ENCODE data around the gene KCTD19. TPM values are rescaled to one million over a fixed set of nuclear protein-coding genes. Genes with fewer than 3 reads are reported as not detected.

KCTD19 gene
- total and polyA plus RNA-seq, 8 donors, result 0.09 to 0.70 (median 0.49) TPM; not detected in 2

DNA sequence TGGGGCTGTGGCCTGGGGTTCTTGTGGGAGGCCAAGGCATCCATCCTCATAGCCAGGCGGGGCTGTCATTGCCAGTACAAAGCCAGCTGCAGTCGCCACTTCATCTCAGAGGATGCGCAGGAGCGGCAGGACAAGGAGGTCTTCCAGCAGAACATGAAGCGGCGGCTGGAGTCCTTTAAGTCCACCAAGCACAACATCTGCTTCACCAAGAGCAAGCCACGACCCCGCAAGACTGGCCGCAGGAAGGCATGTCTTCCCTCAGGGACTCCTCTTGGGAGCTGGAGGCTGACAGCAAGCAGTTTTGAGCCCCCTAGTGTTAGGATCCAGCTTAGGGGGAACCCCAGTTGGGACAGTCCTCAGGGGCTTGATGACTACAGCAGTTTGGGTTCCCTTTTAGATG lies 62.3 kb downstream of the KCTD19 start:
- Histone ChIP-seq H3K27ac (no peak overlapping the region), H3K9me3 (no peaks in the 10 kb centered on the region), H3K27me3 (no peaks in the 10 kb centered on the region), H3K4me3 (no peak overlapping the region), H3K36me3 (no peaks in the 10 kb centered on the region), H3K4me1 (no peaks in the 10 kb centered on the region)
- intact Hi-C loops (cut with DNase I), result no loop called here
- no peak for DNase-seq
- no peak for ATAC-seq
- WGBS, 2 donors, result 76 to 84% methylated on average over 9 of the region's 9 CpGs
- no peak for FAIRE-seq
- TF ChIP-seq, protein P1, sequence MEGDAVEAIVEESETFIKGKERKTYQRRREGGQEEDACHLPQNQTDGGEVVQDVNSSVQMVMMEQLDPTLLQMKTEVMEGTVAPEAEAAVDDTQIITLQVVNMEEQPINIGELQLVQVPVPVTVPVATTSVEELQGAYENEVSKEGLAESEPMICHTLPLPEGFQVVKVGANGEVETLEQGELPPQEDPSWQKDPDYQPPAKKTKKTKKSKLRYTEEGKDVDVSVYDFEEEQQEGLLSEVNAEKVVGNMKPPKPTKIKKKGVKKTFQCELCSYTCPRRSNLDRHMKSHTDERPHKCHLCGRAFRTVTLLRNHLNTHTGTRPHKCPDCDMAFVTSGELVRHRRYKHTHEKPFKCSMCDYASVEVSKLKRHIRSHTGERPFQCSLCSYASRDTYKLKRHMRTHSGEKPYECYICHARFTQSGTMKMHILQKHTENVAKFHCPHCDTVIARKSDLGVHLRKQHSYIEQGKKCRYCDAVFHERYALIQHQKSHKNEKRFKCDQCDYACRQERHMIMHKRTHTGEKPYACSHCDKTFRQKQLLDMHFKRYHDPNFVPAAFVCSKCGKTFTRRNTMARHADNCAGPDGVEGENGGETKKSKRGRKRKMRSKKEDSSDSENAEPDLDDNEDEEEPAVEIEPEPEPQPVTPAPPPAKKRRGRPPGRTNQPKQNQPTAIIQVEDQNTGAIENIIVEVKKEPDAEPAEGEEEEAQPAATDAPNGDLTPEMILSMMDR (IDR thresholded peaks at IDR 0.05), result no peak

DNA sequence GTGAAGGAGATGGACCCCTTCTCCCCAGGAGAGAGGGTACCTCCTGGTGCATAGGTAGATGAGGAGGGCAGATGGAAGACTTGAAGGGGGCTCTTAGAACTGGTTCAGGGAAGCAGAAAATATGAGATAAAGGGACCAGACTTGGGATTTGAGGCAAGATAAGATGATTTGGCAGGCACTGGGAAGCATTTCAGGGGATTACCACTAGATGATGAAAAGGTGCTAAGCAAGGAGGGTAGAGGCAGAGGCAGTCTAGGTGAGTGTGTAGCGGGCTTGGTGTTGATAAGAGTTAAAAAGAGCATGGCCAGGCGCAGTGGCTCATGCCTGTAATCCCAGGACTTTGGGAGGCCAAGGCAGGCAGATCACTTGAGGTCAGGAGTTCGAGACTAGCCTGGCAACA lies 63.3 kb downstream of the KCTD19 start:
- no peak overlapping the region for H3K4me3 ChIP-seq
- H3K27ac ChIP-seq, result no peak overlapping the region
- no peaks in the 10 kb centered on the region for H3K4me1 ChIP-seq
- no peak for DNase-seq
- 64 to 80% methylated on average over 3 of the region's 3 CpGs for WGBS, 2 donors
- H3K36me3 ChIP-seq, result no peaks in the 10 kb centered on the region
- intact Hi-C loops (cut with DNase I), result no loop called here
- no peaks in the 10 kb centered on the region for H3K27me3 ChIP-seq
- no peak for FAIRE-seq
- TF ChIP-seq, protein P1 (IDR thresholded peaks at IDR 0.05), result no peak
- no peak for ATAC-seq
- H3K9me3 ChIP-seq, result no peaks in the 10 kb centered on the region

DNA sequence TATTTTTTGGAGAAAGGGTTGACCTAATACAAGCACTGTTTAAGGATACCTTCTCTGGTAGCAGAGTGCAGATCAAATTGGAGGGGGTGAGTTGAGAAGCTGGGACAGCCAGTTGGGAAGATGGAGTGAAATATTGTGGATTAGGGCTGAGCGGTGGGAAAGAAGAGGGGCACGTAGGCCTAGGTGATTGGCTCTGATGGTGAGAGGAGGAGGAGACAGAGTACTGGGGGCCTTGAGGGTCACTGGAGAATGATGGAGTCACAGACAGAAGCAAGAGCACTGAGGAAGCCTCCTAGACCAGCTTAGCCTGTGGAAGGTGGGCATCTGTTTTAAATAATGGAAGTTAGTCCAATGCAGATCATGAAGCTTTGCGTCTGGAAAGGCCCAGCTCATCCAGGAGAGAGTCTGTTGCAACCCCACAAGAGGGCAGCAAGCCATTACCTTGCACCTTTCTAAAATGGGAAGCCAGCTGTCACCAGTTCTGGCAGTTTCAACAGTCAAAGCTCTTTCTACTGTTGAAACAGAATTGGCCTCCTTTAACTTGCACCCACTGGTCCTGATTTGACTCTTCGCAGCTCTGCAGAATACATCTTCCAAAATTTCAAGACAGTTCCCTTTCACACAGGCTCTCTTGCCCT lies 66.0 kb downstream of the KCTD19 start:
- TF ChIP-seq, protein P1 (IDR thresholded peaks at IDR 0.05), result peak in 3 of 4 donors; percentile 22 to 36 (median 23)
- Histone ChIP-seq H3K27ac (no peak overlapping the region), H3K4me3 (no peak overlapping the region), H3K36me3 (no peaks in the 10 kb centered on the region), H3K9me3 (no peaks in the 10 kb centered on the region), H3K4me1 (no peaks in the 10 kb centered on the region), H3K27me3 (no peaks in the 10 kb centered on the region)
- FAIRE-seq (no peak), DNase-seq (peak in 2 of 6 donors; percentile 26 to 28), ATAC-seq (peak in 3 of 4 donors; percentile 84 to 93 (median 87))
- 72 to 80% methylated on average over 4 of the region's 4 CpGs for WGBS, 2 donors
- intact Hi-C loops (cut with DNase I), result no loop called here

DNA sequence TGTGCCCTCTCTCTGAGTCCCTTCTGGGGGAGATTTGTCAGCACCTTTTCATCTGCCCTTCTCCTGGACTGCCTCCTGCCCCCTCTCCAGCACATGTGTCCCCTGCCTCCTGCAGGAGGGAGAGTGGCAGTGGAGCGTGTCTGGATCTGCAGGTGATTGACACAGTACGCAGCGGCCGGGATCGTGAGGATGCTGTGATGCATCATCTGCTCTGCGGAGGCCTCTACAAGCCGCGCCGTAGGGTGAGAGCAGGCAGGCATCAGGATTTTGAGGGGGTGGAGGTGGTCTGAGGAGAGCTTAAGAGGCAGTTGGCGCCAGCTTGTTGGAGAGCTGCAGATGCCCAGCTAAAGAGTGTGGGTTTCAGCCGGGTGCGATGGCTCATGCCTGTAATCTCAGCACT lies 66.8 kb downstream of the KCTD19 start:
- no peaks in the 10 kb centered on the region for H3K9me3 ChIP-seq
- no peaks in the 10 kb centered on the region for H3K4me1 ChIP-seq
- no peak overlapping the region for H3K27ac ChIP-seq
- H3K4me3 ChIP-seq, result no peak overlapping the region
- whole genome bisulfite sequencing, 2 donors, result 89 to 91% methylated on average over 12 of the region's 12 CpGs
- intact Hi-C loops (cut with DNase I), result no loop called here
- DNase-seq (no peak), ATAC-seq (no peak), FAIRE-seq (no peak)
- H3K27me3 ChIP-seq, result no peaks in the 10 kb centered on the region
- TF ChIP-seq, protein P1 (IDR thresholded peaks at IDR 0.05), result no peak
- H3K36me3 ChIP-seq, result no peaks in the 10 kb centered on the region

DNA sequence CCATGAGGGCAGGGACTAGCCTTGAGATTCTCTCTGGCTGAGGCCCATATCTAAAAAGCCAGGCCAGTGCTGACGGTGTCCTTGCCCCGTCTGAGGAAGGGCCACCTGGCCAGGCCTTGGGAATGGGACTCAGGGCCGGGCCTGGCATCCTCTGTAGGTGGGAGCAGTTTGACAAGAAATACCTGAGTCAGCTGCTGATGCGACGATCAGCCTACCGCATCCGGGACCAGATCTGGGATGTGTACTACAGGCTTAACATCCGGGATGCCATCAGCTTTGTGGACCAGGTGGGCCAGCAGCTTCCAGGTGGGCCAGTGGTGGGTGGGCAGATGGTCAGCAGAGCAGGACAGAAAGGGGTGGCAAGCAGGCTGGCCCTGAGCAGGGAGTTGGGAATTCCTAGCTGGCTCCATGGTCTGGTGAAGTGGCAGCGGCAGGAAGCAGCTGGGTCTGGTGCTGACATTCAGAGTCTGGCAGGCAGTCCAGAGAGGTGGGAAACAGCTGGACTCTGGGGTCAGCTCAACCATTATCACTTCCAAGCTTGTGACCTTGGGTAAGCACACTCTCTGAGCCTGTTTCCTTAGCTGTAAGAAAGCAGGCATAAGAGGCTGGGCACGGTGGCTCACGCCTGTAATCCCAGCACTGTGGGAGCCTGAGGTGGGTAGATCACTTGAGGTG lies 68.2 kb downstream of the KCTD19 start:
- ATAC-seq (no peak), FAIRE-seq (no peak), DNase-seq (no peak)
- H3K9me3 ChIP-seq, result no peaks in the 10 kb centered on the region
- WGBS, 2 donors, result 65 to 68% methylated on average over 11 of the region's 11 CpGs
- no peaks in the 10 kb centered on the region for H3K27me3 ChIP-seq
- no peak overlapping the region for H3K4me3 ChIP-seq
- no peaks in the 10 kb centered on the region for H3K36me3 ChIP-seq
- intact Hi-C loops (cut with DNase I), result no loop called here
- H3K27ac ChIP-seq, result no peak overlapping the region
- TF ChIP-seq, protein P1 (IDR thresholded peaks at IDR 0.05), result no peak
- H3K4me1 ChIP-seq, result no peaks in the 10 kb centered on the region

All from pancreas (tissue), 10 donors.